ENCODE measurements around the gene NRP1.

The NRP1 gene

DNA sequence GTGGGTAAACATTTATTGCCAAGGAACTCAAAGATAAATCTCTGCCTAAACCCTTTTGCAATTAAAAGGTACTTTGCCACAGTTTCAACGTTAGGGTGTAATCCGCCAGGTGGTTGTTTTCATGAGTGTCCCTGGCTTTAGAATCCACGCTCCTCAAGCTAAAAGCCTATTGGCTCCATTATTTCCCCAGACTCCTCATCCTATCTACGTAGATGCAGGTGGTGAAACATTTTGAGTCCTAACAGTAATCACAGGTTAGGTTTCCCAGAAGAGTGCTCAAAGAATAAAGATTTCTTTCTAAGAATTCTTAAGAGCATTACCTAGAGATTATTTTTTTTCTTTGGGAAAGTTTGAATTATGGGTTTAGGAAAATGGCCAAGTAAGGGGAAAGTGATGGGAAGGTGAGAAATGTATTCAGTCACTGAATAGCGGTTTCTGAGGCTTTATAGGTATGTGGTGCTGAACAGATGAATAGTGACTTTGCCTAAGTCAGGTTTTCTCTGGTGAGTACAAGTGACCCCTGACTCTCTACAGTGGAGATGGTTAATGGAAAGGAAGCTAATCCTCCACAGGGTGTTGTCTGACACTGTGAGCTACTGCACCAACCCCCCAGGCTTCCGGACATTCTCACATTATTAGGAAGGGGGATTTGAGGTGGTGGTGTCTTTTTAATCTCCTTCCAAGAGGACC is 60.2 kb downstream of the NRP1 start:
- H3K27me3 Mint-ChIP-seq: peaks cover 5% of the 10 kb centered on the region
- no peaks in the 10 kb centered on the region for H3K9me3 Mint-ChIP-seq
- H3K36me3 Mint-ChIP-seq: no peaks in the 10 kb centered on the region
- no peak overlapping the region for H3K27ac Mint-ChIP-seq
- H3K4me3 Mint-ChIP-seq: no peak overlapping the region
- H3K4me1 Mint-ChIP-seq: no peaks in the 10 kb centered on the region

GRCh38 chr10:33273295-33274002 is 61.0 kb downstream of the NRP1 start:
- Mint-ChIP-seq H3K27me3 (peaks cover 5% of the 10 kb centered on the region), H3K9me3 (no peaks in the 10 kb centered on the region)

DNA sequence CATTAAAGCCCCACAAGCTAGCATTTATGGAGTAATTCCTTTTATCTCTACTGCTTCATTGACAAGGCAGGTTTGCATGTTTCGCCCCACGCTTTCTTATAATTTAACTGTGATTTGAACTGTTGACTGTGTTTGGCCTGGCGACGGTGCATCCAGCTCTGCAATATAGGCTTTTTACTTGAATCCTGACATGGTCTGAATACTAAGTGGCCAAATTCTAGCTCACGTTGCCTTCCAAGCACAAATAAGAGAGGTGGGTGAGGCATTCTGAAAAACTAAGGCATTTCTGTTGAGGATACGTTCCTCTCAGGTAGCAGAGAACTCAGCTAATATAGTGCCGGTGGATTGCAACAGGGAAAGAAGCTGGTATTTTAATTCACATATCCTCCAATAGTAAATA is 61.8 kb downstream of the NRP1 start:
- Mint-ChIP-seq H3K9me3 (no peaks in the 10 kb centered on the region), H3K27ac (no peak overlapping the region), H3K4me3 (no peak overlapping the region), H3K36me3 (no peaks in the 10 kb centered on the region), H3K27me3 (peaks cover 5% of the 10 kb centered on the region), H3K4me1 (no peaks in the 10 kb centered on the region)

More at GRCh38 chr10:33273295-33274002, 61.0 kb downstream of the NRP1 start:
- Mint-ChIP-seq H3K27ac (no peak overlapping the region), H3K4me1 (no peaks in the 10 kb centered on the region), H3K4me3 (no peak overlapping the region), H3K36me3 (no peaks in the 10 kb centered on the region)

GRCh38 chr10:33271969-33272583 is 62.4 kb downstream of the NRP1 start:
- Mint-ChIP-seq H3K27me3 (peaks cover 5% of the 10 kb centered on the region), H3K9me3 (no peaks in the 10 kb centered on the region), H3K36me3 (no peaks in the 10 kb centered on the region), H3K27ac (no peak overlapping the region), H3K4me1 (no peaks in the 10 kb centered on the region), H3K4me3 (no peak overlapping the region)

- H3K4me3 Mint-ChIP-seq: no peak overlapping the region
- peaks cover 5% of the 10 kb centered on the region for H3K27me3 Mint-ChIP-seq
- H3K9me3 Mint-ChIP-seq: no peaks in the 10 kb centered on the region
Observed at GRCh38 chr10:33270971-33271370, 63.5 kb downstream of the NRP1 start.

GRCh38 chr10:33267708-33268107 is 66.8 kb downstream of the NRP1 start:
- Mint-ChIP-seq H3K9me3 (peaks cover 2% of the 10 kb centered on the region), H3K4me1 (peaks cover 20% of the 10 kb centered on the region), H3K27ac (no peak overlapping the region), H3K27me3 (peaks cover 2% of the 10 kb centered on the region), H3K4me3 (no peak overlapping the region), H3K36me3 (no peaks in the 10 kb centered on the region)

More at GRCh38 chr10:33270971-33271370, 63.5 kb downstream of the NRP1 start:
- no peak overlapping the region for H3K27ac Mint-ChIP-seq
- no peaks in the 10 kb centered on the region for H3K36me3 Mint-ChIP-seq
- H3K4me1 Mint-ChIP-seq: no peaks in the 10 kb centered on the region

GRCh38 chr10:33265621-33266020 is 68.8 kb downstream of the NRP1 start:
- no peak overlapping the region for H3K27ac Mint-ChIP-seq
- H3K4me1 Mint-ChIP-seq: peaks cover 20% of the 10 kb centered on the region
- H3K4me3 Mint-ChIP-seq: no peak overlapping the region
- peaks cover 2% of the 10 kb centered on the region for H3K36me3 Mint-ChIP-seq
- H3K27me3 Mint-ChIP-seq: no peaks in the 10 kb centered on the region
- H3K9me3 Mint-ChIP-seq: peaks cover 4% of the 10 kb centered on the region

DNA sequence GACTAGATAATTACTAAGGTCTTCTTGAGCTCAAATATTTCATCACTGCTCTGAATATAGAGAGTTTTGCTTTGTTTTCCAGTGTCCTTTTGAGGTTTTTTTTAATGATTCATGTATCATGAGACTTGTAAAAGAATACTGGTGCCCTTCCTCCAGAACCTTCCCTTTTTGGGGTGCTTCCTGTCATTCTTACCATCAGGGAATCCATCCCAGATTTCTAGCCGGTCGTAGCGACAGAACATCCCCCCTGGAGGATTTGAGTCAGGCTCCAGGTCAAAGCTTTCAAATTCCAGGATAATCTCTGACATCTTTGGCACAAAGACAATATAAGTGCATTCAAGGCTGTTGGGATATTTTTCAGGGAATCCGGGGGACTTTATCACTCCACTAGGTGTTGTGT is 71.0 kb downstream of the NRP1 start:
- Mint-ChIP-seq H3K36me3 (peaks cover 2% of the 10 kb centered on the region), H3K9me3 (peaks cover 4% of the 10 kb centered on the region), H3K27me3 (no peaks in the 10 kb centered on the region), H3K4me1 (peaks cover 20% of the 10 kb centered on the region), H3K27ac (no peak overlapping the region), H3K4me3 (peak overlapping the region; percentile 30)

GRCh38 chr10:33262871-33263270 is 71.6 kb downstream of the NRP1 start:
- Mint-ChIP-seq H3K27me3 (no peaks in the 10 kb centered on the region), H3K4me1 (peaks cover 20% of the 10 kb centered on the region), H3K36me3 (peaks cover 2% of the 10 kb centered on the region), H3K4me3 (no peak overlapping the region), H3K9me3 (peaks cover 4% of the 10 kb centered on the region), H3K27ac (peak overlapping the region; percentile 8)

- H3K4me3 Mint-ChIP-seq: no peak overlapping the region
Observed at GRCh38 chr10:33260403-33261149, 73.9 kb downstream of the NRP1 start.

GRCh38 chr10:33258967-33259366 is 75.5 kb downstream of the NRP1 start:
- Mint-ChIP-seq H3K9me3 (peaks cover 4% of the 10 kb centered on the region), H3K27me3 (no peaks in the 10 kb centered on the region), H3K4me3 (no peak overlapping the region), H3K4me1 (peaks cover 6% of the 10 kb centered on the region), H3K27ac (no peak overlapping the region), H3K36me3 (peaks cover 2% of the 10 kb centered on the region)

More at GRCh38 chr10:33260403-33261149, 73.9 kb downstream of the NRP1 start:
- H3K27ac Mint-ChIP-seq: no peak overlapping the region
- H3K9me3 Mint-ChIP-seq: peaks cover 4% of the 10 kb centered on the region
- peaks cover 19% of the 10 kb centered on the region for H3K4me1 Mint-ChIP-seq
- H3K27me3 Mint-ChIP-seq: no peaks in the 10 kb centered on the region
- H3K36me3 Mint-ChIP-seq: peaks cover 2% of the 10 kb centered on the region

DNA sequence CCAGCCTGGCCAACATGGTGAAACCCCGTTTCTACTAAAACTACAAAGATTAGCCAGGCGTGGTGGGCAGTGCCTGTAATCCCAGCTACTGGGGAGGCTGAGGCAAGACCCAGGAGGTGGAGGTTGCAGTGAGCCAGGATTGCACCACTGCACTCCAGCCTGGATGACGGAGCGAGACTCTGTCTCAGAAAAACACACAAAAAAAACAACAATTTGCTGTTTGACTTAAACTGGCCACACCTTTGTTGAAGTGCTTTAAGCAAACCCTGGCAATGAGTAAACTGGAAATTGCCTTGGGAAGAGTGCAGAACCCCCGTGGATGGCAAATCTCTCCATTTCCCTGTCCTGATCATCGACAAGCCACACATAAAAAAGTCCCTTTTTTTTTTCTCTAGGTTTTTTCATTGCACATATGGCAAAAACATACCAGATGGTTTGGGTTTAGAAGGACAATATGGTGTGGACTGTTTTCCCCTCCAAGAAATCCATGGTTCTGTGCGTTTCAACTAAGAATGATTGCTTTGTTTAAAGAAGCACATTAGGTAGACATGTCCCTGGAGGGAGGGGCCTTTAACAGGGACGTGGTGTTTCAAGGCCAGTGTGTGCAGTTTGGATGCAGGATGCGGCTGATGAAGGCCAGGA is 76.9 kb downstream of the NRP1 start:
- H3K4me1 Mint-ChIP-seq: peaks cover 12% of the 10 kb centered on the region
- peaks cover under 1% of the 10 kb centered on the region for H3K36me3 Mint-ChIP-seq
- H3K9me3 Mint-ChIP-seq: peaks cover 5% of the 10 kb centered on the region
- H3K4me3 Mint-ChIP-seq: no peak overlapping the region
- H3K27me3 Mint-ChIP-seq: no peaks in the 10 kb centered on the region
- H3K27ac Mint-ChIP-seq: no peak overlapping the region

GRCh38 chr10:33256458-33256857 is 78.0 kb downstream of the NRP1 start:
- Mint-ChIP-seq H3K36me3 (no peaks in the 10 kb centered on the region), H3K4me3 (no peak overlapping the region), H3K9me3 (peaks cover 4% of the 10 kb centered on the region), H3K27ac (no peak overlapping the region), H3K4me1 (peaks cover 19% of the 10 kb centered on the region), H3K27me3 (no peaks in the 10 kb centered on the region)

DNA sequence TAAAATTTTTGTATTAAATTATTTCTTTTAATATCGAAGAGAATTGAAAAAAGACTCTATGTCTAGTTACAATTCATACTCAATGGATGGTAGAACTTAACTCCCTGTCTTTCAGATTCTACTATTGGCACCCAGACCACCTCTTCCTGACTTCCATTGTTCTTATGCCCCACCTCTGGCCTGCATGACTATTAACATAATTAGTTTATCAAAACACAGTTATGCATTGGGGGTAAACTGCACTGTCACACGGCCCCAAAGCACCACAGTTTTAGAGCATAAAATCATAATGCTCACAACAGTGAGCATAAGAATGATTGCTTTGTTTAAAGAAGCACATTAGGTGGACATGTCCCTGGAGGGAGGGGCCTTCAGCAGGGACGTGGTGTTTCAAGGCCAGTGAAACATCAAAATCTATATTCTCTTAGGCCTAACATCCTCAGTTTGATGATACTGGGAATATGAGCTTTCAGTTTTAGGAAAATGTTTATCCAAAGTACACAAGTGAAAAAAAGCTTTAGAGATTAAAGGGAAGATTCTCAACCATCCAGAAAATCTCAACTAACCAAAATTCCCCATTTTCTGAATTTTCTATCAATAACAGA is 79.8 kb downstream of the NRP1 start:
- H3K27me3 Mint-ChIP-seq: no peaks in the 10 kb centered on the region
- H3K4me3 Mint-ChIP-seq: no peak overlapping the region
- no peak overlapping the region for H3K27ac Mint-ChIP-seq
- peaks cover 37% of the 10 kb centered on the region for H3K4me1 Mint-ChIP-seq
- H3K36me3 Mint-ChIP-seq: peaks cover 2% of the 10 kb centered on the region
- H3K9me3 Mint-ChIP-seq: peaks cover 4% of the 10 kb centered on the region

DNA sequence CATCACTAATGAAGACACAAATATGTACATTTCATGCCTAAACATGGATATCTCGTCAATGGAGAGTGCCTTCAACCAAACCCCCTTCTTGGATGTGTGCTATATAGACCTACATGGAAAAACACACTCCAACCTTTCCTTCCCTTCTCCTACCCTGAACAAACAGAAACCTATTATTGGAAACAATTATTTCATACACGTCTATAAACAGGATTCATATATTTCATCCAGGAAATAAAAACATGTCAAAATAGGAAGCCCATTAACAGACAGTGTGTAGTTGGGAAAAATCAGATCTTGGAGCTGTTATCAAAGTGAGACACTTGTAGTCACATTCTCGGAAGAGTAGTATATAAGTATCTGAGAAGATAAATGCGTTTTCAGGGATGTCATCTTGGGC is 81.1 kb downstream of the NRP1 start:
- peaks cover 2% of the 10 kb centered on the region for H3K36me3 Mint-ChIP-seq
- peaks cover 4% of the 10 kb centered on the region for H3K9me3 Mint-ChIP-seq
- peak overlapping the region; percentile 51 for H3K4me3 Mint-ChIP-seq
- H3K27me3 Mint-ChIP-seq: no peaks in the 10 kb centered on the region
- H3K27ac Mint-ChIP-seq: peak overlapping the region; percentile 79
- H3K4me1 Mint-ChIP-seq: peaks cover 50% of the 10 kb centered on the region

All from activated naive CD4-positive, alpha-beta T cell treated with anti-CD3 and anti-CD28 coated beads, Interleukin-2, amount 50 U/mL, for 24 hours (primary cell).